ENCODE measurements around the gene GUCY2F. TPM values are rescaled to one million over a fixed set of nuclear protein-coding genes. Genes with fewer than 3 reads are reported as not detected.
A peak's percentile ranks its signal among the peaks of the same experiment; 100 is the strongest.

GUCY2F gene
- total RNA-seq, 1 experiment from 2014 or later, result not detected

DNA sequence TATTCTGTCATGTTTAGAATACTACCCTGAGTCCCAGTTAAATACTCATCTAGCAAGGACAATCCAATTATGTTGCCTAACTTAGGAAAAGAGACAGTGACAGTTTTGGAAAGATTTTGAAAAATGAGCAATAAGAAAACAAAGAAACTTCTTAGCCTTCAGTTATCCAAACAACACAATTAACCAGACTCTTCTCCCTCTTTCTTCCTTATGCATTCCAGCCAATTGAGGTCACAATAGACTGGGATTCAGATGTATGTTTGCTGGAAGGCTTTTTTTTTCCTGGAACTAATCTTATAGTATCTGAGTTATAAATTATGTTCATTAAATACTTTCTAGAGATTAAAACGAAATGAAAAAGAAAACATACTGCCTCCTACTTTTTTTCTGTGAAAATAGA, 109.6 kb downstream of the GUCY2F start:
- no peaks in the 10 kb centered on the region for H3K9me2 ChIP-seq (ENCODE audit: insufficient read depth)
- H3K79me2 ChIP-seq (ENCODE audit: insufficient read depth, low read length), result no peaks in the 10 kb centered on the region
- H3K27me3 ChIP-seq (ENCODE audit: insufficient read depth, low read length), result no peaks in the 10 kb centered on the region
- H3K4me3 ChIP-seq (replicated peaks in 1 of 2; ENCODE audit: low read depth in 1 of 2, low read length in 2 of 2), result no peak overlapping the region
- no peak for DNase-seq (ENCODE audit: low read depth, low spot score)
- no peaks in the 10 kb centered on the region for H3K36me3 ChIP-seq (ENCODE audit: control insufficient read depth in 1 of 2, insufficient read depth in 2 of 2, low read length in 2 of 2)
- no peak overlapping the region for H2AFZ ChIP-seq (ENCODE audit: low read depth, low read length, poor library complexity, severe bottlenecking)
- no peak for TF ChIP-seq EZH2 (IDR thresholded peaks at IDR 0.05)
- no peak for TF ChIP-seq SRF (IDR thresholded peaks at IDR 0.05; ENCODE audit: low read depth)
- no peak for TF ChIP-seq CEBPB (IDR thresholded peaks at IDR 0.05; ENCODE audit: low read depth)
- no peak for TF ChIP-seq YY1 (IDR thresholded peaks at IDR 0.05; ENCODE audit: extremely low read depth, insufficient replicate concordance, low read depth, low read length)
- TF ChIP-seq, protein P1, sequence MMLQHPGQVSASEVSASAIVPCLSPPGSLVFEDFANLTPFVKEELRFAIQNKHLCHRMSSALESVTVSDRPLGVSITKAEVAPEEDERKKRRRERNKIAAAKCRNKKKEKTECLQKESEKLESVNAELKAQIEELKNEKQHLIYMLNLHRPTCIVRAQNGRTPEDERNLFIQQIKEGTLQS (IDR thresholded peaks at IDR 0.05), result no peak
- TF ChIP-seq ELF1 (IDR thresholded peaks at IDR 0.05; ENCODE audit: borderline replicate concordance, low read depth), result no peak
- TF ChIP-seq, protein P2, sequence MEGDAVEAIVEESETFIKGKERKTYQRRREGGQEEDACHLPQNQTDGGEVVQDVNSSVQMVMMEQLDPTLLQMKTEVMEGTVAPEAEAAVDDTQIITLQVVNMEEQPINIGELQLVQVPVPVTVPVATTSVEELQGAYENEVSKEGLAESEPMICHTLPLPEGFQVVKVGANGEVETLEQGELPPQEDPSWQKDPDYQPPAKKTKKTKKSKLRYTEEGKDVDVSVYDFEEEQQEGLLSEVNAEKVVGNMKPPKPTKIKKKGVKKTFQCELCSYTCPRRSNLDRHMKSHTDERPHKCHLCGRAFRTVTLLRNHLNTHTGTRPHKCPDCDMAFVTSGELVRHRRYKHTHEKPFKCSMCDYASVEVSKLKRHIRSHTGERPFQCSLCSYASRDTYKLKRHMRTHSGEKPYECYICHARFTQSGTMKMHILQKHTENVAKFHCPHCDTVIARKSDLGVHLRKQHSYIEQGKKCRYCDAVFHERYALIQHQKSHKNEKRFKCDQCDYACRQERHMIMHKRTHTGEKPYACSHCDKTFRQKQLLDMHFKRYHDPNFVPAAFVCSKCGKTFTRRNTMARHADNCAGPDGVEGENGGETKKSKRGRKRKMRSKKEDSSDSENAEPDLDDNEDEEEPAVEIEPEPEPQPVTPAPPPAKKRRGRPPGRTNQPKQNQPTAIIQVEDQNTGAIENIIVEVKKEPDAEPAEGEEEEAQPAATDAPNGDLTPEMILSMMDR (IDR thresholded peaks at IDR 0.05 in 2 of 3, conservative IDR thresholded peaks at IDR 0.05 in 1 of 3; ENCODE audit: borderline replicate concordance in 1 of 3, insufficient read depth in 1 of 3, low read depth in 2 of 3, low read length in 2 of 3), result no peak
- no TSS peak for BruUV-seq (replicated peaks)
- RAD21 ChIA-PET (ENCODE audit: low non-redundant PET in 1 of 2, low total read pairs in 2 of 2, uncharacterized antibody in 2 of 2, unreplicated experiment in 2 of 2), result no interaction called here
- POLR2A ChIA-PET, result no interaction called here
- H3K4me1 ChIP-seq (ENCODE audit: control insufficient read depth in 1 of 2, insufficient read depth in 2 of 2, low read length in 2 of 2), result no peaks in the 10 kb centered on the region; a peak in 1 of 4 replicates
- CTCF ChIA-PET, result no interaction called here
- H3K4me2 ChIP-seq (ENCODE audit: low read length), result no peak overlapping the region
- intact Hi-C loops (cut with micrococcal nuclease), result no loop called here
- no peaks in the 10 kb centered on the region for H3K9me3 ChIP-seq (ENCODE audit: control insufficient read depth in 1 of 2, insufficient read depth in 1 of 2, low read depth in 1 of 2, low read length in 2 of 2)
- no peak for ATAC-seq
- H3K27ac ChIP-seq (ENCODE audit: low read depth, low read length), result no peak overlapping the region
- no peak overlapping the region for H3K9ac ChIP-seq (ENCODE audit: low read length)
- no peaks in the 10 kb centered on the region for H4K20me1 ChIP-seq (ENCODE audit: insufficient read depth)

DNA sequence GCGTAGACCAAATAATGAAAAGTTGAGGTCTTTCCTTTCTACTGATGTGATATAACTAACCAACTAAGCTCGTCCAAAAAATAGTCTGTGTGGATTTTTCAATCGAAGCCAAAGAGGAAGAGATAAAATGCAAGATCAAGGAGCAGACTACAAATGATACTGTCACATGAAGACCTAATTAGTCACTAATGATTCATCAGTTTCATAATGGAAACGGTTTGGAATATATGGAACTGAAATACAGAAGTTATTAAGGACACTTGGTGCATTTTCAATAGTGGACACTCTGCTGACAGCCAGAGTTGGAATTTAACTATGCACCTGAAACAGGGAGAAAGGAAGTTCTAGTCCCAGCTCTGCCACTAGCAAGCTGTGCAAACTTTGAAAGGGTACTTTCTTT, 119.8 kb downstream of the GUCY2F start:
- Histone ChIP-seq H3K9me3 (ENCODE audit: control insufficient read depth in 1 of 2, insufficient read depth in 1 of 2, low read depth in 1 of 2, low read length in 2 of 2) (no peaks in the 10 kb centered on the region), H3K4me2 (ENCODE audit: low read length) (no peak overlapping the region), H4K20me1 (ENCODE audit: insufficient read depth) (no peaks in the 10 kb centered on the region), H2AFZ (ENCODE audit: low read depth, low read length, poor library complexity, severe bottlenecking) (no peak overlapping the region), H3K4me1 (ENCODE audit: control insufficient read depth in 1 of 2, insufficient read depth in 2 of 2, low read length in 2 of 2) (no peaks in the 10 kb centered on the region; a peak in 1 of 4 replicates), H3K36me3 (ENCODE audit: control insufficient read depth in 1 of 2, insufficient read depth in 2 of 2, low read length in 2 of 2) (no peaks in the 10 kb centered on the region), H3K27me3 (ENCODE audit: insufficient read depth, low read length) (no peaks in the 10 kb centered on the region), H3K9ac (ENCODE audit: low read length) (no peak overlapping the region), H3K4me3 (replicated peaks in 1 of 2; ENCODE audit: low read depth in 1 of 2, low read length in 2 of 2) (no peak overlapping the region), H3K9me2 (ENCODE audit: insufficient read depth) (no peaks in the 10 kb centered on the region), H3K27ac (ENCODE audit: low read depth, low read length) (no peak overlapping the region), H3K79me2 (ENCODE audit: insufficient read depth, low read length) (no peaks in the 10 kb centered on the region)
- BruUV-seq (replicated peaks), result no TSS peak
- RAD21 ChIA-PET (ENCODE audit: low non-redundant PET in 1 of 2, low total read pairs in 2 of 2, uncharacterized antibody in 2 of 2, unreplicated experiment in 2 of 2), result no interaction called here
- POLR2A ChIA-PET, result no interaction called here
- ATAC-seq (no peak), DNase-seq (ENCODE audit: low read depth, low spot score) (no peak)
- intact Hi-C loops (cut with micrococcal nuclease), result no loop called here
- TF ChIP-seq FOSL1 (IDR thresholded peaks at IDR 0.05; ENCODE audit: low read depth) (peak; percentile 14; the same call in 1 of the 2 replicates), RAD21 (IDR thresholded peaks at IDR 0.05; ENCODE audit: low read depth) (no peak)
- CTCF ChIA-PET, result no interaction called here
